ENCODE data around the gene MAN2A2.

Gene MAN2A2

GRCh38 chr15:90941038-90941437 is 37.9 kb downstream of the MAN2A2 start:
- H3K36me3 Mint-ChIP-seq (ENCODE audit: low read depth), result peaks cover 36% of the 10 kb centered on the region

GRCh38 chr15:90942354-90943120 is 39.4 kb downstream of the MAN2A2 start:
- peaks cover 41% of the 10 kb centered on the region for H3K36me3 Mint-ChIP-seq (ENCODE audit: low read depth)
- H3K4me1 Mint-ChIP-seq, result no peaks in the 10 kb centered on the region
- no peaks in the 10 kb centered on the region for H3K9me3 Mint-ChIP-seq
- H3K4me3 Mint-ChIP-seq, result no peak overlapping the region
- no peaks in the 10 kb centered on the region for H3K27me3 Mint-ChIP-seq
- ATAC-seq (no peak), DNase-seq (no peak)
- H3K27ac Mint-ChIP-seq, result no peak overlapping the region

More at GRCh38 chr15:90941038-90941437, 37.9 kb downstream of the MAN2A2 start:
- Mint-ChIP-seq H3K27me3 (no peaks in the 10 kb centered on the region), H3K27ac (no peak overlapping the region), H3K9me3 (no peaks in the 10 kb centered on the region), H3K4me1 (peaks cover 11% of the 10 kb centered on the region), H3K4me3 (no peak overlapping the region)
- no peak for ATAC-seq
- no peak for DNase-seq

GRCh38 chr15:90945091-90945490 is 42.0 kb downstream of the MAN2A2 start:
- no peak for ATAC-seq
- Mint-ChIP-seq H3K27ac (no peak overlapping the region), H3K4me3 (no peak overlapping the region), H3K27me3 (no peaks in the 10 kb centered on the region), H3K4me1 (no peaks in the 10 kb centered on the region), H3K36me3 (ENCODE audit: low read depth) (peaks cover 39% of the 10 kb centered on the region), H3K9me3 (no peaks in the 10 kb centered on the region)
- no peak for DNase-seq

- DNase-seq, result no peak
- ATAC-seq, result no peak
- H3K27ac Mint-ChIP-seq, result no peak overlapping the region
- no peaks in the 10 kb centered on the region for H3K27me3 Mint-ChIP-seq
- no peaks in the 10 kb centered on the region for H3K4me1 Mint-ChIP-seq
- H3K36me3 Mint-ChIP-seq (ENCODE audit: low read depth), result peaks cover 30% of the 10 kb centered on the region
- H3K4me3 Mint-ChIP-seq, result no peak overlapping the region
- H3K9me3 Mint-ChIP-seq, result no peaks in the 10 kb centered on the region
Measured at GRCh38 chr15:90946538-90946937, 43.4 kb downstream of the MAN2A2 start.

GRCh38 chr15:90946941-90947576 is 44.0 kb downstream of the MAN2A2 start:
- DNase-seq, result no peak
- Mint-ChIP-seq H3K4me3 (no peak overlapping the region), H3K4me1 (no peaks in the 10 kb centered on the region), H3K27ac (no peak overlapping the region), H3K9me3 (no peaks in the 10 kb centered on the region), H3K27me3 (no peaks in the 10 kb centered on the region), H3K36me3 (ENCODE audit: low read depth) (peaks cover 31% of the 10 kb centered on the region)
- no peak for ATAC-seq

GRCh38 chr15:90947577-90948357 is 44.7 kb downstream of the MAN2A2 start:
- Mint-ChIP-seq H3K27ac (no peak overlapping the region), H3K4me3 (no peak overlapping the region), H3K36me3 (ENCODE audit: low read depth) (peaks cover 27% of the 10 kb centered on the region), H3K9me3 (no peaks in the 10 kb centered on the region), H3K4me1 (no peaks in the 10 kb centered on the region), H3K27me3 (no peaks in the 10 kb centered on the region)
- DNase-seq, result no peak
- ATAC-seq, result no peak

- H3K27ac Mint-ChIP-seq, result no peak overlapping the region
- no peaks in the 10 kb centered on the region for H3K9me3 Mint-ChIP-seq
- ATAC-seq (no peak), DNase-seq (no peak)
- H3K36me3 Mint-ChIP-seq (ENCODE audit: low read depth), result peaks cover 29% of the 10 kb centered on the region
- no peak overlapping the region for H3K4me3 Mint-ChIP-seq
- H3K4me1 Mint-ChIP-seq, result peaks cover 2% of the 10 kb centered on the region
- H3K27me3 Mint-ChIP-seq, result no peaks in the 10 kb centered on the region
Measured at GRCh38 chr15:90948506-90948905, 45.4 kb downstream of the MAN2A2 start.

- Mint-ChIP-seq H3K36me3 (ENCODE audit: low read depth) (peaks cover 22% of the 10 kb centered on the region), H3K27ac (no peak overlapping the region)
Measured at GRCh38 chr15:90949979-90950675, 47.0 kb downstream of the MAN2A2 start.

GRCh38 chr15:90950676-90951075 is 47.6 kb downstream of the MAN2A2 start:
- Mint-ChIP-seq H3K27ac (no peak overlapping the region), H3K36me3 (ENCODE audit: low read depth) (peaks cover 21% of the 10 kb centered on the region)

More at GRCh38 chr15:90949979-90950675, 47.0 kb downstream of the MAN2A2 start:
- Mint-ChIP-seq H3K9me3 (no peaks in the 10 kb centered on the region), H3K4me3 (no peak overlapping the region), H3K4me1 (peaks cover 9% of the 10 kb centered on the region), H3K27me3 (no peaks in the 10 kb centered on the region)
- DNase-seq, result no peak
- ATAC-seq, result no peak

GRCh38 chr15:90952901-90953677 is 50.0 kb downstream of the MAN2A2 start:
- ATAC-seq (no peak), DNase-seq (no peak)
- peaks cover 20% of the 10 kb centered on the region for H3K36me3 Mint-ChIP-seq (ENCODE audit: low read depth)
- H3K9me3 Mint-ChIP-seq, result no peaks in the 10 kb centered on the region
- no peak overlapping the region for H3K4me3 Mint-ChIP-seq
- no peaks in the 10 kb centered on the region for H3K27me3 Mint-ChIP-seq
- H3K27ac Mint-ChIP-seq, result no peak overlapping the region
- H3K4me1 Mint-ChIP-seq, result peaks cover 22% of the 10 kb centered on the region

More at GRCh38 chr15:90950676-90951075, 47.6 kb downstream of the MAN2A2 start:
- no peak for DNase-seq
- no peak overlapping the region for H3K4me3 Mint-ChIP-seq
- no peaks in the 10 kb centered on the region for H3K27me3 Mint-ChIP-seq
- peaks cover 10% of the 10 kb centered on the region for H3K4me1 Mint-ChIP-seq
- H3K9me3 Mint-ChIP-seq, result no peaks in the 10 kb centered on the region
- ATAC-seq, result no peak

GRCh38 chr15:90953947-90954711 is 51.0 kb downstream of the MAN2A2 start:
- no peaks in the 10 kb centered on the region for H3K9me3 Mint-ChIP-seq
- ATAC-seq (no peak), DNase-seq (no peak)
- H3K27ac Mint-ChIP-seq, result peak overlapping the region; percentile 91
- peaks cover 17% of the 10 kb centered on the region for H3K36me3 Mint-ChIP-seq (ENCODE audit: low read depth)
- peak overlapping the region; percentile 84 for H3K4me3 Mint-ChIP-seq
- H3K4me1 Mint-ChIP-seq, result peaks cover 22% of the 10 kb centered on the region
- no peaks in the 10 kb centered on the region for H3K27me3 Mint-ChIP-seq

- ATAC-seq (peak; percentile 93), DNase-seq (peak; percentile 91)
- Mint-ChIP-seq H3K9me3 (no peaks in the 10 kb centered on the region), H3K4me1 (peaks cover 22% of the 10 kb centered on the region), H3K27ac (peak within 1 kb of the TSS; percentile 91), H3K36me3 (ENCODE audit: low read depth) (peaks cover 23% of the 10 kb centered on the region), H3K27me3 (no peaks in the 10 kb centered on the region), H3K4me3 (peak within 1 kb of the TSS; percentile 84)
Measured at GRCh38 chr15:90954712-90955623, 51.9 kb downstream of the MAN2A2 start, which contains the start of gene RCCD1. Gene RCCD1 (plus strand): TSS chr15:90954884. CDS start chr15:90956735, 1,851 bp downstream.

All from activated naive CD8-positive, alpha-beta T cell treated with anti-CD3 and anti-CD28 coated beads, Interleukin-2, amount 50 U/mL, for 24 hours (primary cell).